Esophagus muscularis mucosa (tissue), 4 donors: ENCODE results near the gene ENOX1.

Experiments used
- EP300 ChIP-seq: sonication (generic); formaldehyde crosslinking; IDR thresholded peaks from one replicate; pipeline ENCODE4 v1.6.1; 2017; ENCODE audit warnings: antibody characterized with exemption
- POLR2A ChIP-seq: fragments of 450-650 bp; IDR thresholded peaks from one replicate; pipeline ENCODE4 v1.6.1; 2017; ENCODE audit warnings: antibody characterized with exemption, moderate library complexity, mild to moderate bottlenecking, low read depth
- POLR2AphosphoS5 ChIP-seq, 2 donors: sonication (generic); formaldehyde crosslinking; IDR thresholded peaks; one replicate each; pipeline ENCODE4 v1.6.1; 2017; ENCODE audit warnings: antibody characterized with exemption in 2 of 2
- TF ChIP-seq, protein P1 (sequence below), 3 experiments: fragments of 200-600 bp in 2 of 3; fragments of 450-650 bp in 1 of 3; sonication (generic) in 2 of 3; IDR thresholded peaks; one replicate each; pipeline ENCODE4 v1.5.1; 2017 to 2019; ENCODE audit warnings: antibody characterized with exemption in 3 of 3, mild to moderate bottlenecking in 2 of 3, moderate library complexity in 1 of 3

DNA sequence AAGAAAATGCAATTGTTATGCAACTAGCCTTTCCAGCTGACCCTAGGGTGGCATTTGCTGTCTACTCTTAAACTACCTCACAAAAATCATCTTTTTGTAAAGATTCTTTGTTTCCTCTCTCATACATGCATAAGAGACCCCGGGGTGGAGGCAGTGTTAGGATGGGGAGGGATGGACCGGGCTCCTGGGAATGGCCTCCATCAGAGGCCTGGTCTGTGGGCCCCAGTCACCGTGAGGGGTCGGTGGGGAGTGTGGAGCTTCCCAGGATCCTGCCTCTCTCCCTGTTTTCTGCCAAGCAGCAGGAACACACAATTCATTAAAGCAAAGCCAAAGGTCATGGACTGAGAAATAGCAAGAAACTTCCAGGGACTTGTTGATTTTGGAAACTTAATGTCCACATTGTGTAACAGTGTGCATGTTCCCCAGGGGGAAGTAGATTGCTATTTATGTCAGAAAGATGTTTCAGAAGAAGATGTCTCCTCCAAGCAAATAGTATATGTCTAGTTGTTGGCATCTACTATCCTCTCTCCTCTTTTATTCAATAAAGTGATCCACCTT lies 241.4 kb downstream of the ENOX1 start:
- TF ChIP-seq POLR2A (no peak), POLR2AphosphoS5 (IDR thresholded peaks at IDR 0.05) (no peak), EP300 (no peak)
- TF ChIP-seq, protein P1, sequence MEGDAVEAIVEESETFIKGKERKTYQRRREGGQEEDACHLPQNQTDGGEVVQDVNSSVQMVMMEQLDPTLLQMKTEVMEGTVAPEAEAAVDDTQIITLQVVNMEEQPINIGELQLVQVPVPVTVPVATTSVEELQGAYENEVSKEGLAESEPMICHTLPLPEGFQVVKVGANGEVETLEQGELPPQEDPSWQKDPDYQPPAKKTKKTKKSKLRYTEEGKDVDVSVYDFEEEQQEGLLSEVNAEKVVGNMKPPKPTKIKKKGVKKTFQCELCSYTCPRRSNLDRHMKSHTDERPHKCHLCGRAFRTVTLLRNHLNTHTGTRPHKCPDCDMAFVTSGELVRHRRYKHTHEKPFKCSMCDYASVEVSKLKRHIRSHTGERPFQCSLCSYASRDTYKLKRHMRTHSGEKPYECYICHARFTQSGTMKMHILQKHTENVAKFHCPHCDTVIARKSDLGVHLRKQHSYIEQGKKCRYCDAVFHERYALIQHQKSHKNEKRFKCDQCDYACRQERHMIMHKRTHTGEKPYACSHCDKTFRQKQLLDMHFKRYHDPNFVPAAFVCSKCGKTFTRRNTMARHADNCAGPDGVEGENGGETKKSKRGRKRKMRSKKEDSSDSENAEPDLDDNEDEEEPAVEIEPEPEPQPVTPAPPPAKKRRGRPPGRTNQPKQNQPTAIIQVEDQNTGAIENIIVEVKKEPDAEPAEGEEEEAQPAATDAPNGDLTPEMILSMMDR (IDR thresholded peaks at IDR 0.05): no peak
